CD14-positive monocyte (primary cell): ENCODE results near the gene CTNNB1. TPM values are rescaled to one million over a fixed set of nuclear protein-coding genes. Genes with fewer than 3 reads are reported as not detected.

ENCODE experiments used
- DNase-seq, 3 donors: peaks; one replicate each; pipeline ENCODE4 v3.0.0-alpha.2; 2011 to 2022
- H2AFZ ChIP-seq: 2 replicates; pipeline ENCODE4 v1.6.0; 2012; ENCODE audit warnings: mild to moderate bottlenecking, low read depth, low read length, inconsistent platforms; ENCODE audit not compliant: insufficient read depth, poor library complexity, severe bottlenecking
- H3K27ac ChIP-seq, 2 donors: 1 replicate in 1 of 2; 2 replicates in 1 of 2; pipeline ENCODE4 v1.5.1; 2012 to 2013; ENCODE audit warnings: low read length in 2 of 2, control low read depth in 1 of 2, inconsistent platforms in 1 of 2, low read depth in 1 of 2, mild to moderate bottlenecking in 1 of 2
- H3K27me3 ChIP-seq, 2 donors: one replicate each; pipeline versions ENCODE4 v1.6.0 to v1.6.1; 2011 to 2013; ENCODE audit warnings: low read length in 2 of 2; ENCODE audit not compliant: control insufficient read depth in 2 of 2, insufficient read depth in 2 of 2
- H3K36me3 ChIP-seq, 2 donors: replicated peaks in 1 of 2; 1 replicate in 1 of 2; 2 replicates in 1 of 2; pipeline versions ENCODE4 v1.5.1 to v1.6.1; 2012 to 2013; ENCODE audit warnings: low read length in 2 of 2, control low read depth in 1 of 2, inconsistent platforms in 1 of 2, mild to moderate bottlenecking in 1 of 2; ENCODE audit not compliant: insufficient read depth in 2 of 2, control insufficient read depth in 1 of 2
- H3K4me1 ChIP-seq, 2 donors: 1 replicate in 1 of 2; 2 replicates in 1 of 2; pipeline versions ENCODE4 v1.5.1 to v1.6.1; 2012 to 2013; ENCODE audit warnings: low read length in 2 of 2, control low read depth in 1 of 2, inconsistent platforms in 1 of 2, mild to moderate bottlenecking in 1 of 2, moderate library complexity in 1 of 2; ENCODE audit not compliant: insufficient read depth in 2 of 2, control insufficient read depth in 1 of 2
- H3K4me2 ChIP-seq: replicated peaks from 2 replicates; pipeline ENCODE3; 2012; ENCODE audit warnings: low read length, moderate library complexity, mild to moderate bottlenecking; ENCODE audit not compliant: poor library complexity, severe bottlenecking; ENCODE audit errors: extremely low read depth
- H3K4me3 ChIP-seq, 3 experiments: fragments of 200-600 bp in 1 of 3; sonication (generic) in 1 of 3; replicated peaks in 1 of 3; 1 replicate in 2 of 3; 2 replicates in 1 of 3; pipeline ENCODE4 v1.5.1; 2011 to 2013; ENCODE audit warnings: low read length in 3 of 3, mild to moderate bottlenecking in 3 of 3, control low read depth in 2 of 3, low read depth in 2 of 3, inconsistent platforms in 1 of 3, moderate library complexity in 1 of 3
- H3K79me2 ChIP-seq: 2 replicates; pipeline ENCODE4 v1.6.0; 2012; ENCODE audit warnings: mild to moderate bottlenecking, control low read depth, inconsistent platforms, low read length, moderate library complexity; ENCODE audit not compliant: insufficient read depth
- H3K9ac ChIP-seq: 2 replicates; pipeline ENCODE4 v1.6.0; 2017; ENCODE audit warnings: low read length, mild to moderate bottlenecking; ENCODE audit not compliant: insufficient read depth, poor library complexity, severe bottlenecking
- H3K9me3 ChIP-seq, 2 donors: replicated peaks in 1 of 2; 1 replicate in 1 of 2; 2 replicates in 1 of 2; pipeline versions ENCODE4 v1.5.1 to v1.6.1; 2012 to 2013; ENCODE audit warnings: low read length in 2 of 2, control low read depth in 1 of 2; ENCODE audit not compliant: control insufficient read depth in 1 of 2, insufficient read depth in 1 of 2
- H4K20me1 ChIP-seq: 2 replicates; pipeline ENCODE4 v1.6.0; 2012; ENCODE audit warnings: mild to moderate bottlenecking, low read length, control low read depth, moderate library complexity; ENCODE audit not compliant: insufficient read depth
- H3K27ac Mint-ChIP-seq, 7 donors: one replicate each; pipeline ENCODE4 v1.8.0; 2020; ENCODE audit warnings: mild to moderate bottlenecking in 7 of 7, mixed read lengths in 7 of 7, moderate library complexity in 6 of 7, inconsistent platforms in 2 of 7
- H3K27me3 Mint-ChIP-seq, 3 donors: one replicate each; pipeline ENCODE4 v1.8.0; 2021 to 2022; ENCODE audit warnings: low read depth in 3 of 3, mild to moderate bottlenecking in 3 of 3, mixed read lengths in 3 of 3, moderate library complexity in 3 of 3, inconsistent platforms in 1 of 3
- H3K36me3 Mint-ChIP-seq, 2 donors: one replicate each; pipeline ENCODE4 v1.8.0; 2020; ENCODE audit warnings: mixed read lengths in 2 of 2, inconsistent platforms in 1 of 2, mild to moderate bottlenecking in 1 of 2
- H3K4me1 Mint-ChIP-seq: one replicate; pipeline ENCODE4 v1.8.0; 2020; ENCODE audit warnings: mild to moderate bottlenecking, mixed read lengths
- H3K4me3 Mint-ChIP-seq, 2 donors: one replicate each; pipeline ENCODE4 v1.8.0; 2020; ENCODE audit warnings: mild to moderate bottlenecking in 2 of 2, mixed read lengths in 2 of 2, moderate library complexity in 1 of 2
- H3K9me3 Mint-ChIP-seq, 7 donors: one replicate each; pipeline ENCODE4 v1.8.0; 2020 to 2022; ENCODE audit warnings: mixed read lengths in 7 of 7, mild to moderate bottlenecking in 6 of 7, moderate library complexity in 6 of 7, inconsistent platforms in 2 of 7
- CTCF ChIP-seq: fragments of 200-600 bp; IDR thresholded peaks from one replicate; pipeline ENCODE4 v1.8.0; 2022; ENCODE audit warnings: antibody characterized with exemption, mild to moderate bottlenecking
- WGBS: methylation state at CpG from one replicate; pipeline ENCODE4 v1.1.5; 2013; ENCODE audit warnings: missing lambda C conversion rate; ENCODE audit not compliant: insufficient coverage; 5-methylcytosine and 5-hydroxymethylcytosine counted together
- intact Hi-C, 2 donors: fragments of 100-400 bp; cut with micrococcal nuclease; formaldehyde crosslinking; loops; one replicate each; pipeline versions ENCODE4 v1.15.0 to v1.15.1; 2023
- polyA plus RNA-seq, 3 donors: library from polyadenylated mRNA; depleted of rRNA in 1 of 3; unstranded in 2 of 3; stranded (reverse) in 1 of 3; fragments of 300-500 nt in 2 of 3; fragments of >200 nt in 1 of 3; fragmentation: Illumina TruSeq in 2 of 3; gene quantifications; 1 replicate in 2 of 3; 2 replicates in 1 of 3; pipeline ENCODE4 v1.2.3, GENCODE V29; 2012 to 2021

CTNNB1 gene
- polyA plus RNA-seq, 3 donors = 51.2 to 240 (median 54.3) TPM

GRCh38 chr3:41207355-41207754, 8.1 kb downstream of the CTNNB1 start:
- H3K27me3 Mint-ChIP-seq = no peaks in the 10 kb centered on the region
- no peak overlapping the region for H2AFZ ChIP-seq
- WGBS = no CpG with 5 or more reads among the region's 1 CpG
- TF ChIP-seq CTCF = no peak
- peaks cover 13 to 39% of the 10 kb centered on the region in 2 donors for H3K4me1 ChIP-seq
- intact Hi-C loops = loop anchor here in 1 of 2 donors (10.0 kb wide), 1 partner anchor 233 kb away; no protein-coding TSS in a partner anchor
- H3K9me3 ChIP-seq = no peaks in the 10 kb centered on the region
- H3K4me3 ChIP-seq = no peak overlapping the region
- peaks cover 0 to 4% (median 0%) of the 10 kb centered on the region in 7 donors for H3K9me3 Mint-ChIP-seq
- H3K27ac Mint-ChIP-seq = peak overlapping the region in 4 of 7 donors; percentile 32 to 73 (median 66)
- no peak overlapping the region for H3K4me2 ChIP-seq
- H4K20me1 ChIP-seq = peaks cover 100% of the 10 kb centered on the region
- H3K4me1 Mint-ChIP-seq = peaks cover 69% of the 10 kb centered on the region
- H3K36me3 Mint-ChIP-seq = peaks cover 11 to 34% of the 10 kb centered on the region in 2 donors
- H3K27me3 ChIP-seq = no peaks in the 10 kb centered on the region
- H3K36me3 ChIP-seq = no peaks in the 10 kb centered on the region
- peak overlapping the region in 1 of 2 donors; percentile 41 for H3K27ac ChIP-seq
- H3K4me3 Mint-ChIP-seq = no peak overlapping the region
- peaks cover 100% of the 10 kb centered on the region for H3K79me2 ChIP-seq
- peak in 2 of 3 donors; percentile 23 to 26 for DNase-seq
- H3K9ac ChIP-seq = no peak overlapping the region

GRCh38 chr3:41208507-41209220, 9.4 kb downstream of the CTNNB1 start:
- no peaks in the 10 kb centered on the region for H3K36me3 ChIP-seq
- Mint-ChIP-seq H3K27ac (peak overlapping the region in 5 of 7 donors; percentile 21 to 35 (median 26)), H3K4me3 (no peak overlapping the region), H3K4me1 (peaks cover 72% of the 10 kb centered on the region), H3K9me3 (peaks cover 0 to 4% (median 0%) of the 10 kb centered on the region in 7 donors), H3K27me3 (no peaks in the 10 kb centered on the region), H3K36me3 (peaks cover 14 to 31% of the 10 kb centered on the region in 2 donors)
- WGBS = 92% methylated on average over 4 of the region's 7 CpGs
- H3K4me2 ChIP-seq = no peak overlapping the region
- H2AFZ ChIP-seq = no peak overlapping the region
- H3K27me3 ChIP-seq = no peaks in the 10 kb centered on the region
- H3K4me1 ChIP-seq = peaks cover 8 to 26% of the 10 kb centered on the region in 2 donors
- H3K27ac ChIP-seq = no peak overlapping the region
- no peak for TF ChIP-seq CTCF
- peaks cover 100% of the 10 kb centered on the region for H3K79me2 ChIP-seq
- H3K9ac ChIP-seq = no peak overlapping the region
- no peaks in the 10 kb centered on the region for H3K9me3 ChIP-seq
- intact Hi-C loops = loop anchor here in 1 of 2 donors (10.0 kb wide), 1 partner anchor 234 kb away; no protein-coding TSS in a partner anchor
- H3K4me3 ChIP-seq = no peak overlapping the region
- DNase-seq = no peak
- peaks cover 100% of the 10 kb centered on the region for H4K20me1 ChIP-seq
